ENCODE measurements around the gene GRAMD1B. TPM values are rescaled to one million over a fixed set of nuclear protein-coding genes. Genes with fewer than 3 reads are reported as not detected.

Gene GRAMD1B
- total and polyA plus RNA-seq, 8 donors = 3.3 to 7.4 (median 4.8) TPM

GRCh38 chr11:123559523-123559955, 129.5 kb downstream of the GRAMD1B start:
- intact Hi-C loops (cut with DNase I) = no loop called here
- TF ChIP-seq CTCF (IDR thresholded peaks at IDR 0.05) = no peak
- H3K36me3 ChIP-seq = no peaks in the 10 kb centered on the region
- H3K4me3 ChIP-seq = peak overlapping the region; percentile 11 to 21
- H3K27me3 ChIP-seq = peaks cover 0 to 45% of the 10 kb centered on the region in 2 donors
- no peaks in the 10 kb centered on the region for H3K4me1 ChIP-seq
- H3K9me3 ChIP-seq = no peaks in the 10 kb centered on the region
- DNase-seq (peak in 1 of 4 donors; percentile 20), ATAC-seq (peak; percentile 20)
- H3K27ac ChIP-seq = no peak overlapping the region

- DNase-seq = peak in 3 of 4 donors; percentile 49 to 82 (median 66)
- H3K27ac ChIP-seq = no peak overlapping the region
- no peaks in the 10 kb centered on the region for H3K9me3 ChIP-seq
- intact Hi-C loops (cut with DNase I) = no loop called here
- peak; percentile 86 for ATAC-seq
- H3K4me3 ChIP-seq = peak overlapping the region; percentile 11 to 21
- no peak for TF ChIP-seq CTCF (IDR thresholded peaks at IDR 0.05)
- H3K4me1 ChIP-seq = no peaks in the 10 kb centered on the region
- H3K36me3 ChIP-seq = no peaks in the 10 kb centered on the region
- H3K27me3 ChIP-seq = peaks cover 0 to 42% of the 10 kb centered on the region in 2 donors
Measured at GRCh38 chr11:123560006-123560405, 129.9 kb downstream of the GRAMD1B start.

- intact Hi-C loops (cut with DNase I) = no loop called here
Measured at GRCh38 chr11:123561431-123561800, 131.3 kb downstream of the GRAMD1B start.

GRCh38 chr11:123562158-123562557, 132.1 kb downstream of the GRAMD1B start:
- intact Hi-C loops (cut with DNase I) = no loop called here
- Histone ChIP-seq H3K36me3 (no peaks in the 10 kb centered on the region), H3K4me1 (no peaks in the 10 kb centered on the region), H3K9me3 (no peaks in the 10 kb centered on the region), H3K27ac (no peak overlapping the region), H3K27me3 (peaks cover 0 to 32% of the 10 kb centered on the region in 2 donors), H3K4me3 (no peak overlapping the region)
- ATAC-seq (no peak), DNase-seq (no peak)
- no peak for TF ChIP-seq CTCF (IDR thresholded peaks at IDR 0.05)

More at GRCh38 chr11:123561431-123561800, 131.3 kb downstream of the GRAMD1B start:
- Histone ChIP-seq H3K9me3 (no peaks in the 10 kb centered on the region), H3K27me3 (peaks cover 0 to 32% of the 10 kb centered on the region in 2 donors), H3K36me3 (no peaks in the 10 kb centered on the region), H3K27ac (no peak overlapping the region), H3K4me1 (no peaks in the 10 kb centered on the region), H3K4me3 (no peak overlapping the region)
- no peak for TF ChIP-seq CTCF (IDR thresholded peaks at IDR 0.05)
- ATAC-seq (no peak), DNase-seq (no peak)

- DNase-seq (no peak), ATAC-seq (no peak)
- intact Hi-C loops (cut with DNase I) = no loop called here
- Histone ChIP-seq H3K27me3 (peaks cover 0 to 32% of the 10 kb centered on the region in 2 donors), H3K27ac (no peak overlapping the region), H3K36me3 (no peaks in the 10 kb centered on the region), H3K4me3 (no peak overlapping the region), H3K4me1 (no peaks in the 10 kb centered on the region), H3K9me3 (no peaks in the 10 kb centered on the region)
- TF ChIP-seq CTCF (IDR thresholded peaks at IDR 0.05) = no peak
Measured at GRCh38 chr11:123562829-123563228, 132.8 kb downstream of the GRAMD1B start.

All from left lung (tissue), 10 donors.